Spleen (tissue), 11 donors: Measurements from ENCODE around the gene B3GALT2. TPM values are rescaled to one million over a fixed set of nuclear protein-coding genes. Genes with fewer than 3 reads are reported as not detected.

Experiments
- DNase-seq: peaks from one replicate; pipeline ENCODE4 v3.0.0-alpha.2; 2020
- H3K27ac ChIP-seq, 8 donors: fragments of 200-600 bp; sonication (generic) in 7 of 8; 1 replicate in 4 of 8; 2 replicates in 4 of 8; pipeline versions ENCODE4 v1.5.0 to v1.8.0; 2016 to 2021; ENCODE audit warnings: inconsistent platforms in 4 of 8, mild to moderate bottlenecking in 4 of 8, moderate library complexity in 1 of 8
- H3K27me3 ChIP-seq, 7 donors: fragments of 200-600 bp; sonication (generic) in 6 of 7; replicated peaks in 1 of 7; 1 replicate in 4 of 7; 2 replicates in 3 of 7; pipeline versions ENCODE4 v1.5.0 to v1.8.0; 2016 to 2021; ENCODE audit warnings: inconsistent platforms in 3 of 7, mild to moderate bottlenecking in 1 of 7
- H3K36me3 ChIP-seq, 6 donors: fragments of 200-600 bp; sonication (generic) in 5 of 6; 1 replicate in 4 of 6; 2 replicates in 2 of 6; pipeline versions ENCODE4 v1.5.0 to v1.8.0; 2016 to 2021; ENCODE audit warnings: inconsistent platforms in 2 of 6
- H3K4me1 ChIP-seq, 6 donors: fragments of 200-600 bp; sonication (generic) in 5 of 6; 1 replicate in 3 of 6; 2 replicates in 3 of 6; pipeline versions ENCODE4 v1.5.0 to v1.8.0; 2016 to 2021; ENCODE audit warnings: inconsistent platforms in 3 of 6
- H3K4me3 ChIP-seq, 8 donors: fragments of 200-600 bp; sonication (generic) in 7 of 8; 1 replicate in 4 of 8; 2 replicates in 4 of 8; pipeline versions ENCODE4 v1.5.0 to v1.8.0; 2016 to 2021; ENCODE audit warnings: inconsistent platforms in 4 of 8, mild to moderate bottlenecking in 4 of 8, moderate library complexity in 2 of 8
- H3K9me3 ChIP-seq, 8 donors: fragments of 200-600 bp; sonication (generic) in 7 of 8; 1 replicate in 4 of 8; 2 replicates in 4 of 8; pipeline versions ENCODE4 v1.5.0 to v1.8.0; 2016 to 2021; ENCODE audit warnings: inconsistent platforms in 4 of 8
- CTCF ChIP-seq, 11 experiments: fragments of 200-600 bp in 7 of 11; fragments of 450-650 bp in 4 of 11; sonication (generic) in 4 of 11; IDR thresholded peaks in 8 of 11; conservative IDR thresholded peaks in 3 of 11; 1 replicate in 7 of 11; 2 replicates in 4 of 11; pipeline versions ENCODE4 v1.4.0 to v1.8.0; 2016 to 2021; ENCODE audit warnings: antibody characterized with exemption in 11 of 11, inconsistent platforms in 4 of 11, mild to moderate bottlenecking in 1 of 11
- POLR2A ChIP-seq, 3 donors: fragments of 450-650 bp; IDR thresholded peaks; one replicate each; pipeline ENCODE4 v1.5.1; 2017; ENCODE audit warnings: antibody characterized with exemption in 3 of 3, mild to moderate bottlenecking in 1 of 3
- POLR2AphosphoS5 ChIP-seq, 3 donors: sonication (generic); formaldehyde crosslinking; IDR thresholded peaks; one replicate each; pipeline ENCODE4 v1.5.1; 2017; ENCODE audit warnings: antibody characterized with exemption in 3 of 3
- WGBS, 5 donors: extraction: QIAGEN DNeasy Blood & Tissue Kit in 3 of 5; methylation state at CpG; one replicate each; pipeline versions ENCODE4 v1.1.5 to v1.1.7; 2013 to 2018; 5-methylcytosine and 5-hydroxymethylcytosine counted together
- intact Hi-C: fragments of 100-400 bp; cut with DNase I; formaldehyde crosslinking; loops from one replicate; pipeline ENCODE4 v1.15.0; 2023; ENCODE audit warnings: low total_unique reads
- polyA plus RNA-seq, 3 donors: library from polyadenylated mRNA; stranded (reverse); fragments of 200-250 nt; gene quantifications; one replicate each; pipeline ENCODE4 v1.2.1, GENCODE V29; 2013
- total RNA-seq, 7 donors: library from RNA; depleted of rRNA in 3 of 7; stranded (reverse); fragments of >200 nt in 3 of 7; fragmentation: NEBNext Ultra II Directional in 4 of 7; extraction: Animal tissue kit (Norgen Biotek cat#: 25700) in 4 of 7; gene quantifications; one replicate each; pipeline versions ENCODE4 v1.1.0 to v1.2.1, GENCODE V29; 2016 to 2021
- donor health status: healthy with polysubstance abuse.
- donor health status: DM: no; HTN: no; CAD: no; lungs with moderate emphysema.
- donor health status: DM: no; HTN: no; CAD: no.
- donor health status: Bipolar disorder and iron deficiency.
- donor health status: healthy.
- donor health status: DM: no; HTN: no; CAD: no.
- donor health status: DM: yes; HTN: yes; CAD: no.

B3GALT2 gene
- total and polyA plus RNA-seq, 10 donors, result 0.05 to 1.4 (median 0.38) TPM

GRCh38 chr1:193184776-193185175, 1.6 kb downstream of the B3GALT2 start:
- intact Hi-C loops, result loop anchor here (10.0 kb wide), 1 partner anchor 1110 kb away; no protein-coding TSS in a partner anchor
- H3K36me3 ChIP-seq, result no peaks in the 10 kb centered on the region
- 88 to 95% (median 92%) methylated on average over 1 of the region's 1 CpG for WGBS, 5 donors
- no peak for TF ChIP-seq POLR2A (IDR thresholded peaks at IDR 0.05)
- no peak for TF ChIP-seq CTCF (IDR thresholded peaks at IDR 0.05 in 8 of 11, conservative IDR thresholded peaks at IDR 0.05 in 3 of 11)
- TF ChIP-seq POLR2AphosphoS5 (IDR thresholded peaks at IDR 0.05), result no peak
- no peaks in the 10 kb centered on the region for H3K9me3 ChIP-seq
- no peak overlapping the region for H3K4me3 ChIP-seq
- H3K27ac ChIP-seq, result no peak overlapping the region
- H3K27me3 ChIP-seq, result no peaks in the 10 kb centered on the region
- DNase-seq, result no peak
- peaks cover 18 to 75% (median 42%) of the 10 kb centered on the region in 6 donors for H3K4me1 ChIP-seq

- no peak overlapping the region for H3K4me3 ChIP-seq
- no peaks in the 10 kb centered on the region for H3K36me3 ChIP-seq
- no peaks in the 10 kb centered on the region for H3K9me3 ChIP-seq
- 1 to 7% (median 3%) methylated on average over 2 of the region's 2 CpGs for WGBS, 5 donors
- DNase-seq, result no peak
- intact Hi-C loops, result loop anchor here (10.0 kb wide), 1 partner anchor 1112 kb away; no protein-coding TSS in a partner anchor
- TF ChIP-seq POLR2AphosphoS5 (IDR thresholded peaks at IDR 0.05) (no peak), CTCF (IDR thresholded peaks at IDR 0.05 in 8 of 11, conservative IDR thresholded peaks at IDR 0.05 in 3 of 11) (peak; percentile 14 to 79 (median 69)), POLR2A (IDR thresholded peaks at IDR 0.05) (no peak)
- H3K27me3 ChIP-seq, result no peaks in the 10 kb centered on the region
- H3K4me1 ChIP-seq, result peaks cover 15 to 71% (median 42%) of the 10 kb centered on the region in 6 donors
- no peak overlapping the region for H3K27ac ChIP-seq
These were observed 3.3 kb downstream of the B3GALT2 start for GRCh38 chr1:193183019-193183627.

- Histone ChIP-seq H3K4me1 (peaks cover 10 to 61% (median 38%) of the 10 kb centered on the region in 6 donors), H3K4me3 (no peak overlapping the region), H3K27ac (no peak overlapping the region), H3K36me3 (no peaks in the 10 kb centered on the region), H3K27me3 (no peaks in the 10 kb centered on the region), H3K9me3 (no peaks in the 10 kb centered on the region)
- intact Hi-C loops, result loop anchor here (10.0 kb wide), 1 partner anchor 1113 kb away; no protein-coding TSS in a partner anchor
- DNase-seq, result no peak
- no peak for TF ChIP-seq POLR2AphosphoS5 (IDR thresholded peaks at IDR 0.05)
- no peak for TF ChIP-seq CTCF (IDR thresholded peaks at IDR 0.05 in 8 of 11, conservative IDR thresholded peaks at IDR 0.05 in 3 of 11)
- no peak for TF ChIP-seq POLR2A (IDR thresholded peaks at IDR 0.05)
- 58 to 81% (median 69%) methylated on average over 2 of the region's 2 CpGs for WGBS, 5 donors
These were observed 4.4 kb downstream of the B3GALT2 start for GRCh38 chr1:193181985-193182384.

- no peaks in the 10 kb centered on the region for H3K36me3 ChIP-seq
- TF ChIP-seq POLR2AphosphoS5 (IDR thresholded peaks at IDR 0.05) (no peak), CTCF (IDR thresholded peaks at IDR 0.05 in 8 of 11, conservative IDR thresholded peaks at IDR 0.05 in 3 of 11) (no peak), POLR2A (IDR thresholded peaks at IDR 0.05) (no peak)
- no peak for DNase-seq
- intact Hi-C loops, result loop anchor here (10.0 kb wide), 1 partner anchor 1113 kb away; no protein-coding TSS in a partner anchor
- no peak overlapping the region for H3K27ac ChIP-seq
- H3K4me3 ChIP-seq, result no peak overlapping the region
- H3K4me1 ChIP-seq, result peaks cover 7 to 57% (median 34%) of the 10 kb centered on the region in 6 donors
- H3K9me3 ChIP-seq, result no peaks in the 10 kb centered on the region
- H3K27me3 ChIP-seq, result no peaks in the 10 kb centered on the region
- 66 to 90% (median 79%) methylated on average over 1 of the region's 1 CpG for WGBS, 5 donors
These were observed 4.9 kb downstream of the B3GALT2 start for GRCh38 chr1:193181536-193181935.
